SK-N-SH (cell line): ENCODE results near the gene ATG16L2. TPM values are rescaled to one million over a fixed set of nuclear protein-coding genes. Genes with fewer than 3 reads are reported as not detected.

Source experiments
- CTCF ChIA-PET: fragments of 300-600, 350-600 bp; formaldehyde crosslinking; extraction: SDS; loops from one replicate; lab custom pipeline; 2021; lab: Yijun Ruan, JAX
- POLR2A ChIA-PET: fragments of 350-600 bp; sonication (Branson Sonifier 250); formaldehyde crosslinking; extraction: SDS; loops from one replicate; lab custom pipeline; 2020; ENCODE audit warnings: antibody characterized with exemption, inconsistent platforms; lab: Yijun Ruan, JAX
- DNase-seq: peaks from one replicate; pipeline ENCODE4 v3.0.0; 2012
- H2AFZ ChIP-seq: fragments of 200-600 bp; sonication (generic); 2 replicates; pipeline ENCODE4 v1.8.1; 2016; ENCODE audit warnings: antibody characterized with exemption, mild to moderate bottlenecking, low read depth
- H3F3A ChIP-seq: fragments of 200-600 bp; sonication (generic); replicated peaks from 2 replicates; pipeline ENCODE3; 2016; ENCODE audit warnings: antibody characterized with exemption, mild to moderate bottlenecking; ENCODE audit not compliant: insufficient read depth
- H3K27ac ChIP-seq, 2 experiments: fragments of 200-500 bp in 1 of 2; fragments of 200-600 bp in 1 of 2; sonication (Bioruptor generic) in 1 of 2; sonication (generic), shearing (Covaris generic) in 1 of 2; 2 replicates each; pipeline versions ENCODE4 v1.5.1 to v1.6.1; 2014 to 2016; ENCODE audit warnings: low read depth in 2 of 2, inconsistent platforms in 1 of 2, low read length in 1 of 2, mild to moderate bottlenecking in 1 of 2, mixed read lengths in 1 of 2
- H3K27me3 ChIP-seq: fragments of 200-600 bp; sonication (generic), shearing (Covaris generic); 2 replicates; pipeline ENCODE4 v1.6.1; 2016; ENCODE audit warnings: mixed run types; ENCODE audit not compliant: insufficient read depth
- H3K36me3 ChIP-seq, 2 experiments: fragments of 200-500 bp in 1 of 2; fragments of 200-600 bp in 1 of 2; sonication (Bioruptor generic) in 1 of 2; sonication (generic) in 1 of 2; replicated peaks in 1 of 2; 2 replicates each; pipeline versions ENCODE3 to v1.5.1; 2014 to 2016; ENCODE audit warnings: low read length in 1 of 2, mild to moderate bottlenecking in 1 of 2; ENCODE audit not compliant: insufficient read depth in 2 of 2, control insufficient read depth in 1 of 2
- H3K4me1 ChIP-seq, 2 experiments: fragments of 200-500 bp in 1 of 2; fragments of 200-600 bp in 1 of 2; sonication (Bioruptor generic) in 1 of 2; sonication (generic), shearing (Covaris generic) in 1 of 2; 2 replicates each; pipeline versions ENCODE4 v1.5.1 to v1.6.1; 2014 to 2016; ENCODE audit warnings: low read depth in 1 of 2, low read length in 1 of 2, mixed run types in 1 of 2; ENCODE audit not compliant: insufficient read depth in 2 of 2, control insufficient read depth in 1 of 2
- H3K4me2 ChIP-seq: fragments of 200-600 bp; sonication (generic), shearing (Covaris generic); 2 replicates; pipeline ENCODE4 v1.6.1; 2017; ENCODE audit warnings: mixed run types
- H3K4me3 ChIP-seq, 2 experiments: fragments of 200-500 bp in 1 of 2; fragments of 200-600 bp in 1 of 2; sonication (Bioruptor generic) in 1 of 2; sonication (generic), shearing (Covaris generic) in 1 of 2; 2 replicates each; pipeline versions ENCODE4 v1.5.1 to v1.8.1; 2014 to 2016; ENCODE audit warnings: low read depth in 2 of 2, inconsistent platforms in 1 of 2, low read length in 1 of 2, mild to moderate bottlenecking in 1 of 2, mixed read lengths in 1 of 2, moderate library complexity in 1 of 2
- H3K79me2 ChIP-seq: fragments of 200-600 bp; sonication (generic); 2 replicates; pipeline ENCODE4 v1.8.1; 2017; ENCODE audit warnings: mild to moderate bottlenecking; ENCODE audit not compliant: insufficient read depth
- H3K9ac ChIP-seq: fragments of 200-600 bp; sonication (generic); 2 replicates; pipeline ENCODE4 v1.6.1; 2017; ENCODE audit warnings: mixed run types
- H3K9me2 ChIP-seq: fragments of 200-600 bp; sonication (generic); 2 replicates; pipeline ENCODE4 v1.6.1; 2017; ENCODE audit warnings: mixed run types
- H3K9me3 ChIP-seq: fragments of 200-600 bp; sonication (generic); 2 replicates; pipeline ENCODE4 v1.6.1; 2017; ENCODE audit warnings: mixed run types, mild to moderate bottlenecking, moderate library complexity
- H4K20me1 ChIP-seq: fragments of 200-600 bp; sonication (generic); 2 replicates; pipeline ENCODE4 v1.6.1; 2017; ENCODE audit warnings: mild to moderate bottlenecking, mixed run types; ENCODE audit not compliant: insufficient read depth
- CHD2 ChIP-seq: fragments of 150-350 bp; IDR thresholded peaks from 2 replicates; pipeline ENCODE4 v1.6.1; 2018; ENCODE audit warnings: low read length; ENCODE audit not compliant: partially characterized antibody
- CTCF ChIP-seq: fragments of 200-600 bp; sonication (generic); IDR thresholded peaks from 2 replicates; pipeline ENCODE4 v1.6.1; 2017; ENCODE audit warnings: antibody characterized with exemption, mild to moderate bottlenecking, moderate library complexity
- ELF1 ChIP-seq: IDR thresholded peaks from 2 replicates; pipeline ENCODE4 v1.4.0; 2012
- EP300 ChIP-seq, 2 experiments: IDR thresholded peaks; 2 replicates each; pipeline versions ENCODE4 v1.4.0 to v1.6.1; 2012; ENCODE audit warnings: borderline replicate concordance in 1 of 2, low read depth in 1 of 2, low read length in 1 of 2
- EZH2phosphoT487 ChIP-seq: fragments of 200-600 bp; sonication (generic); IDR thresholded peaks from 2 replicates; pipeline ENCODE4 v1.6.1; 2017; ENCODE audit warnings: low read depth, mixed run types, mild to moderate bottlenecking, antibody characterized with exemption, moderate library complexity, borderline replicate concordance
- FOXJ3 ChIP-seq: sonication (generic); formaldehyde crosslinking; IDR thresholded peaks from 2 replicates; pipeline ENCODE4 v1.5.1; 2020; ENCODE audit warnings: mild to moderate bottlenecking, missing genetic modification reagents
- FOXM1 ChIP-seq: IDR thresholded peaks from 2 replicates; pipeline ENCODE4 v1.4.0; 2012; ENCODE audit warnings: low read depth, mild to moderate bottlenecking
- GABPA ChIP-seq: IDR thresholded peaks from 2 replicates; pipeline ENCODE4 v1.4.0; 2012; ENCODE audit warnings: low read depth, mild to moderate bottlenecking
- IRF3 ChIP-seq: fragments of 150-350 bp; IDR thresholded peaks from 2 replicates; pipeline ENCODE4 v1.6.1; 2016; ENCODE audit warnings: mild to moderate bottlenecking, low read depth, low read length
- JUND ChIP-seq: IDR thresholded peaks from 2 replicates; pipeline ENCODE4 v1.4.0; 2012
- NRF1 ChIP-seq: IDR thresholded peaks from 2 replicates; pipeline ENCODE4 v1.6.1; 2012; ENCODE audit warnings: low read depth, mild to moderate bottlenecking, low read length
- RAD21 ChIP-seq: IDR thresholded peaks from 2 replicates; pipeline ENCODE4 v1.6.1; 2012; ENCODE audit warnings: mild to moderate bottlenecking, low read length
- RCOR1 ChIP-seq: fragments of 150-350 bp; IDR thresholded peaks from 2 replicates; pipeline ENCODE4 v1.6.1; 2017; ENCODE audit warnings: antibody characterized with exemption, low read length
- RFX5 ChIP-seq: IDR thresholded peaks from 2 replicates; pipeline ENCODE4 v1.6.1; 2012; ENCODE audit warnings: mild to moderate bottlenecking, improper control_type of control experiment, low read length
- RXRA ChIP-seq: IDR thresholded peaks from 2 replicates; pipeline ENCODE4 v1.4.0; 2012; ENCODE audit warnings: low read depth, mild to moderate bottlenecking, borderline replicate concordance
- TEAD4 ChIP-seq: IDR thresholded peaks from 2 replicates; pipeline ENCODE4 v1.4.0; 2012; ENCODE audit warnings: mild to moderate bottlenecking, borderline replicate concordance; ENCODE audit not compliant: insufficient read depth
- ZBTB33 ChIP-seq: IDR thresholded peaks from 2 replicates; pipeline ENCODE4 v1.4.0; 2012; ENCODE audit warnings: low read depth, borderline replicate concordance
- WGBS: methylation state at CpG from one replicate; pipeline ENCODE4 v1.1.6; 2017; ENCODE audit warnings: low lambda C conversion rate; 5-methylcytosine and 5-hydroxymethylcytosine counted together
- polyA plus RNA-seq, 3 experiments: library from polyadenylated mRNA; depleted of rRNA; stranded (reverse); fragments of >200 nt; gene quantifications; 2 replicates each; pipeline ENCODE4 v1.2.3, GENCODE V29; 2012

Gene ATG16L2
- polyA plus RNA-seq, 1 of the 3 experiments (the other 2 are of a cell fraction) = 26.9 TPM

GRCh38 chr11:72864702-72865655, 50.8 kb downstream of the ATG16L2 start (continued):
- TF ChIP-seq CTCF (no peak), ZBTB33 (0 out of 2 replicates have a peak, but pooled peaks have one; percentile 34), IRF3 (no peak), EP300 (IDR thresholded peaks at IDR 0.05; ENCODE audit: borderline replicate concordance in 1 of 2, low read depth in 1 of 2, low read length in 1 of 2) (peak; percentile 65 to 89), FOXM1 (peak; percentile 81), TEAD4 (peak; percentile 84; the same call in 1 of the 2 replicates), RFX5 (no peak), RXRA (peak; percentile 37; the same call in 1 of the 2 replicates), RAD21 (no peak), FOXJ3 (CRISPR knock-in tag) (no peak), EZH2phosphoT487 (no peak), JUND (peak; percentile 87), RCOR1 (peak; percentile 39; the same call in 1 of the 2 replicates), NRF1 (no peak), GABPA (no peak)

GRCh38 chr11:72867970-72868369, 53.8 kb downstream of the ATG16L2 start:
- no peaks in the 10 kb centered on the region for H3K27me3 ChIP-seq
- no peak overlapping the region for H3K27ac ChIP-seq
- H3F3A ChIP-seq = peaks cover 26% of the 10 kb centered on the region
- POLR2A ChIA-PET = no interaction called here
- CTCF ChIA-PET = interaction anchor here (0.9 kb wide), 1 partner anchor 311 kb away, joined by 3 read pairs; no protein-coding TSS in a partner anchor
- no peak for TF ChIP-seq IRF3
- no peak for TF ChIP-seq CHD2
- no peak for TF ChIP-seq ELF1
- no peak overlapping the region for H3K4me3 ChIP-seq
- no peak overlapping the region for H3K9ac ChIP-seq
- peaks cover 0 to 22% of the 10 kb centered on the region in 2 experiments for H3K36me3 ChIP-seq
- 91% methylated on average over 5 of the region's 5 CpGs for WGBS
- no peak overlapping the region for H2AFZ ChIP-seq
- no peak overlapping the region for H3K4me2 ChIP-seq
- H4K20me1 ChIP-seq = peaks cover 22% of the 10 kb centered on the region
- H3K79me2 ChIP-seq = no peaks in the 10 kb centered on the region
- H3K9me2 ChIP-seq = no peaks in the 10 kb centered on the region
- H3K9me3 ChIP-seq = no peaks in the 10 kb centered on the region
- DNase-seq = no peak
- peaks cover 12 to 14% of the 10 kb centered on the region in 2 experiments; a peak in 3 of 4 replicates for H3K4me1 ChIP-seq
